HG02885 (cell line): ENCODE measurements around the gene ELN.

Experiments used
- ATAC-seq: cut with Tn5 transposase; IDR thresholded peaks from one replicate; pipeline ENCODE4 v1.9.1; 2021; ENCODE audit warnings: mild to moderate bottlenecking; ENCODE audit not compliant: unreplicated experiment, poor library complexity

Gene ELN

GRCh38 chr7:74084722-74085578 is 57.0 kb downstream of the ELN start:
- ATAC-seq, result no peak

- ATAC-seq, result no peak
Measured at GRCh38 chr7:74087791-74088453, 59.9 kb downstream of the ELN start.

GRCh38 chr7:74092321-74092963 is 64.5 kb downstream of the ELN start:
- ATAC-seq, result peak; percentile 7

GRCh38 chr7:74092964-74093471 is 65.0 kb downstream of the ELN start:
- ATAC-seq, result peak; percentile 80

GRCh38 chr7:74093671-74094223 is 65.8 kb downstream of the ELN start:
- ATAC-seq, result peak; percentile 23

GRCh38 chr7:74094224-74095101 is 66.5 kb downstream of the ELN start:
- peak; percentile 52 for ATAC-seq

GRCh38 chr7:74095135-74095534 is 67.2 kb downstream of the ELN start:
- no peak for ATAC-seq

GRCh38 chr7:74097937-74098614 is 70.1 kb downstream of the ELN start:
- no peak for ATAC-seq

GRCh38 chr7:74099031-74099430 is 71.1 kb downstream of the ELN start:
- no peak for ATAC-seq

GRCh38 chr7:74101061-74101681 is 73.2 kb downstream of the ELN start:
- ATAC-seq, result peak; percentile 90

- no peak for ATAC-seq
Measured at GRCh38 chr7:74103219-74103772, 75.3 kb downstream of the ELN start.

GRCh38 chr7:74104702-74105101 is 76.7 kb downstream of the ELN start:
- no peak for ATAC-seq

GRCh38 chr7:74105992-74106391 is 78.0 kb downstream of the ELN start:
- ATAC-seq, result no peak

GRCh38 chr7:74106846-74107245 is 78.9 kb downstream of the ELN start:
- ATAC-seq, result no peak

- no peak for ATAC-seq
Measured at GRCh38 chr7:74115326-74115725, 87.4 kb downstream of the ELN start.

- no peak for ATAC-seq
Measured at GRCh38 chr7:74116356-74116755, 88.4 kb downstream of the ELN start.
